GM21529 (cell line): ENCODE measurements around the gene RRAS2.
A peak's percentile ranks its signal among the peaks of the same experiment; 100 is the strongest.
"Not testable (repeated sequence)": the region's sequence is repeated elsewhere in the genome, so short reads cannot be mapped to it uniquely, and the experiment has no call there.

Experiments used
- ATAC-seq: cut with Tn5 transposase; IDR thresholded peaks from one replicate; pipeline ENCODE4 v1.9.1; 2021; ENCODE audit not compliant: unreplicated experiment

The RRAS2 gene

DNA sequence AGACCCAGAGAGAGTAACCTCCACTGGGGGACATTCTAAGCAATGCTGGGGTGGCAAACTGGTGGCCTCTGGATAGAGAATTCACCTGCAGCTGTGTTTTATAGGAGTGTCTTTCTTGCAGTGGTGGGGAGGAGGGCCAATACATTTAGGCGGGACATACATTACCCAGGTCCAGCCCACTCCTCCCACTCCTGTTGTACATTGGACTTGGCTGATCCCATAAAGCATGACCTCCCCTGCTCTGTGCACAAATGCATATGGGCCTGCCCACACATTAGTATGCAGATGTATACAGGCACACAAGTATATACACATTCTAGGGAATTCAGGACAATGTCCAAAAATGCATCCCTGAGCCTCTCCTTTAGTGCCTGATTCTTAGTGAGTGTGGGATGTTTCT is 99.1 kb downstream of the RRAS2 start:
- ATAC-seq = no peak

- no peak for ATAC-seq
Measured at GRCh38 chr11:14259186-14259784, 99.7 kb downstream of the RRAS2 start.

- no peak for ATAC-seq
Measured at GRCh38 chr11:14258221-14258935, 100.6 kb downstream of the RRAS2 start.

- no peak for ATAC-seq
Measured at GRCh38 chr11:14255238-14255534, 103.8 kb downstream of the RRAS2 start.

- no peak for ATAC-seq
Measured at GRCh38 chr11:14254533-14255237, 104.3 kb downstream of the RRAS2 start.

GRCh38 chr11:14253840-14254239 is 105.1 kb downstream of the RRAS2 start:
- ATAC-seq = no peak

GRCh38 chr11:14253421-14253820 is 105.6 kb downstream of the RRAS2 start:
- ATAC-seq = no peak

DNA sequence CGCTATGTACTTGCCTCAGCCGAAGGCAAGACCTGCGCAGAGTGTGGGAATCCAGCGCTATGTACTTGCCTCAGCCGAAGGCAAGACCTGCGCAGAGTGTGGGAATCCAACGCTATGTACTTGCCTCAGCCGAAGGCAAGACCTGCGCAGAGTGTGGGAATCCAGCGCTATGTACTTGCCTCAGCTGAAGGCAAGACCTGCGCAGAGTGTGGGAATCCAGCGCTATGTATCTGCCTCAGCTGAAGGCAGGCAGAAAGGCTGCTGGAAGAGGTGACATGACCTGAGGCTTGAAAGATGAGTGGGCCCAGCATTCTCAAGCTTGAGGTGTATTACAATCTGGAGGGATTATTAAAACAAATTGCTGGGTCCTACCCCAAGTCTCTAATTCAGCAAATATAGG is 106.5 kb downstream of the RRAS2 start:
- not testable (repeated sequence) for ATAC-seq

DNA sequence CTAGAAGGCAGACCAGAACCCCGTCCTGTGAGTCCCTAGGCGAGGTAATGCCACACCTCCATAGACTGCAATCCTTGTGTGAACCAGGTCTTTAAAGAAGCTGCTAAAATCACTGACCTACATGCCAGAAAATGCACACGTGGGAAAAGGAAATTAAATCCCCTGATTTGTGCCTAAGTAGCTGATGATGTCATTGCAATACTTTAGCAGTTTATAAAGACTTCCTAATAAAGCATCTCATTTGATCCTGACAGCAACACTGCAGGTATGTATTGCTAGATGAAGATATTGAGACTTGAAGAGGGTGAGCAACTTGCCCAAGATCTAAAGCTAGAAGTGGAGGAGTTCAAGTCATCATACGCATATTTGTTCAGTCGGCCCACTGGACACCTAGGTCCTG is 107.2 kb downstream of the RRAS2 start:
- ATAC-seq = no peak

DNA sequence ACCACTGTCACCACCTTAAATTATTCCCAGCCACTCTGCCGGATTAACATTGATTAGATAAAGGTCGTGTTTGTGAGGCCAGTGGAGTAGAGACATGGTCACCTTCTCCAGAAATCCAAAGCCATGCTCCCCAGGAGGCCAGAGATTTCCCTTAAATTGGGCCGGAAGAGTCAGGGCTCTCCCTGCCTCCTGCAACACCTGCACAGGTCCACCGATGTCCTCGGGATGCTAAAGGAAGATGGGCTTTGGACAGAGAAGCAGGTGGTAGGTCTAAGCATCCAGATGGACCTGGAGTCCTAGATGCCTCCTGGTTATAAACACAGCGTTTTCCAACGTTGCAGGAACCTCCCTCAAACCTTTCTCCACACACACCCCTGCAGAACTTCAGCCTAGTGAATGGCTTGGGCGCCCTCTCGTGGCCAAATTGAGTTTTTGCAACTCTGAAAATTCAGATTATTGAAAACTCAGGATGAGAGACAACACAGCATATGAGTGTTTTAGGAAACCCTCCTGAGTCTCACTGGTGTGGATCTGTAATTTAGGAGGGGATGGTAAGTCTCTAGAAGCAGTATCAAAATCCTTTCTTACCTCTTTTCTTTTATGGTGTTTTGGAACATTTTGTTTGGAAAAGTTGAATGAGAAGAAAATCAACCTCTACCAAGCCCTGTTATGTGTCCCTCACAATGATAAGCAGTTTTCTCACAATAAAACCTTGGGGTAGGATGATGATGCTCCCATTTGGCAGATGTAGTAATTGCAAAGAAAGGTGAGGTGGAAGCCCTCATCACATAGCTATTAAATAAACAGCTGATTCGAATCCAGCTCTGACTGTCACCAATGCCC is 109.6 kb downstream of the RRAS2 start:
- ATAC-seq = no peak

DNA sequence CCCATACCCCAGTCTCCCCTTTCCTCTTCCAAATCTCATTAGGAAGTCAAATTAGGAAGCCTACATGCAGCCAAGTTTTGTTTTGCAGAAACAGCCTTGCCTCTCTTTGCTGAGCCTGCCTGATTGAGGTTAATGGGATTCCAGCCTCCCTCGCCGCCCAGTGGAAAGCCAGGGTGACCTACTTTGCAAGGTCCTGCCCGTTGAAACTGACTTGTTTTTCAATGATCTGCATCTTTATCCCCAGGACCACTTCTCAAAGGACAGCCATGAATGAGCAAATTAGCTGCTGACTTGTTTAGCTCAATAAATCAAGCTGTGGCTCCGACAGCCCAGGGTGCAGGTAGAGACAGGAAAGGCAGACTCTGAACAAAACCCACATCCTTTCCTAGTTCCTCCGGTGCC is 110.4 kb downstream of the RRAS2 start:
- ATAC-seq = no peak

GRCh38 chr11:14245444-14245843 is 113.5 kb downstream of the RRAS2 start:
- ATAC-seq = no peak

- no peak for ATAC-seq
Measured at GRCh38 chr11:14244926-14245325, 114.1 kb downstream of the RRAS2 start.

DNA sequence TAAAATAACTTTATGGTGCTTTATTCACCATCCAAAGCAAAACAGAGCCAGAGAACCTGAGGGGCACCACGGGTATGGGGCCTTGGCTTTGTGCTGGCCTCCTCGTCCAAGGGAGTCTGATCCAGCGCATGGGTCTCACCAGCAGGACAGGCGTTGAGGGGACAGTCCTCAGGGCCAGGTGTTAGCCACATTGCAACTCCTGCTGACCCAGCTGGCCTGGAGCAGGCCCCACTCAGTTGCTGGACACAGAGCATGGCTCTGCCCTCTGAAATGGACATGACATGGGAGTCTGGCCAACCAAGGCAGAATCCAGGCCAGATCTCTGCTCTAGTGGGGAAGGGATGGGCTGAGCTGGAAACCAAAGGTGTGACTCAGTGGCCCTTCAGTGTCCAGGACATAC is 116.2 kb downstream of the RRAS2 start:
- no peak for ATAC-seq

GRCh38 chr11:14242187-14242586 is 116.8 kb downstream of the RRAS2 start:
- ATAC-seq = no peak

DNA sequence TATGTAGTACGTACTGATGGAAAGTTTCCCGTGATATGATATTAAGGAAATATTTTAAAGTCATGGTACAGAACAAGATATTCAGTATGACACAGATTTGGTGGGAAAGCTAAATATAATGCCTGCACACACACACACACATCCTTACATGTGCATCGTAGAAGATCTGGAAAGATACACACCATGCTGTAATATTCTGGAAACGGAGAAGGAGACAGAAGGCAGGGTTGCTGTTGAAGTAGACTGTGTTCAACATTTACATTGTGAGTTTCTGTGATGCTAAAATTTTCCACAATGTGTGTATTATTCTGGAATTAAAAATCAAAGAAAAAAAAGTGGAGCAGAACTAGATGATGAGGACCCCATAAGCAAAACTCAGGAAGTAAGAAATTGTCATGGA is 118.0 kb downstream of the RRAS2 start:
- no peak for ATAC-seq

GRCh38 chr11:14240221-14240620 is 118.8 kb downstream of the RRAS2 start:
- ATAC-seq = no peak

- ATAC-seq = peak; percentile 98
Measured at GRCh38 chr11:14237444-14237961, 121.5 kb downstream of the RRAS2 start.

DNA sequence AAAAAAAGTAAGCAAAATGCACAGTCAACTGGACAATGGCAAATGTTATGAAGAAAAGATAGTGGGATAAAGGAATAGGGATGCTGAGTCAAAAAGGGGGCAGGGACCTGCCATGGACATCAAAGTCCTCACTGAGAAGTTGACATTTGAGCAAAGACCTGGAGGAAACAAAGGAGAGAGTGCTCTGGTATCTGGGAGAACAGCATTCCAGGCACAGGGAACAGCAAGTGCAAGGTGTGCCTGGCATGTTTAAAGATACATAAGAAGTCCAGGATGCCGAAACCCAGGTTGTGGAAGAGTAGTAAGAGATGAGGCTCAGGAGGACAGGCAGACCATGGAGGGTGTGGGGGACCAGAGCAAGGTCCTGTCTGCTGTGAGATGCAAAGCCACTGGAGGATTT is 123.3 kb downstream of the RRAS2 start:
- ATAC-seq = no peak

- no peak for ATAC-seq
Measured at GRCh38 chr11:14234446-14234845, 124.5 kb downstream of the RRAS2 start.

- ATAC-seq = no peak
Measured at GRCh38 chr11:14232652-14233051, 126.3 kb downstream of the RRAS2 start.
